Activated naive CD4-positive, alpha-beta T cell treated with anti-CD3 and anti-CD28 coated beads, Interleukin-2, amount 10 ng/mL, durations not matched to agents 7 days and 5 days (primary cell): Measurements from ENCODE around the gene GALNT12.

Experiments used
- CTCF ChIA-PET: fragments of 350-600 bp; sonication (Branson Sonifier 250); formaldehyde crosslinking; loops from one replicate; lab custom pipeline; 2021; ENCODE audit warnings: antibody characterized with exemption; lab: Charles Lee
- DNase-seq: peaks from one replicate; pipeline ENCODE4 v3.0.0-alpha.2; 2020
- H3K27ac Mint-ChIP-seq: one replicate; pipeline ENCODE4 v1.8.0; 2021; ENCODE audit warnings: mild to moderate bottlenecking, moderate library complexity, mixed read lengths
- H3K27me3 Mint-ChIP-seq: one replicate; pipeline ENCODE4 v1.8.0; 2021; ENCODE audit warnings: mild to moderate bottlenecking, mixed read lengths
- H3K36me3 Mint-ChIP-seq: one replicate; pipeline ENCODE4 v1.8.0; 2021; ENCODE audit warnings: mixed read lengths
- H3K4me1 Mint-ChIP-seq: one replicate; pipeline ENCODE4 v1.8.0; 2021; ENCODE audit warnings: mixed read lengths
- H3K4me3 Mint-ChIP-seq: one replicate; pipeline ENCODE4 v1.8.0; 2021; ENCODE audit warnings: mild to moderate bottlenecking, moderate library complexity, mixed read lengths
- H3K9me3 Mint-ChIP-seq: one replicate; pipeline ENCODE4 v1.8.0; 2021; ENCODE audit warnings: mixed read lengths

GALNT12 gene

GRCh38 chr9:98790134-98790841 is 17.2 kb upstream of the GALNT12 start:
- no peak overlapping the region for H3K27ac Mint-ChIP-seq
- no peak for DNase-seq
- CTCF ChIA-PET = interaction anchor here (1.0 to 3.7 kb wide), 3 partner anchors 14 to 254 kb away, joined by 3 to 27 read pairs (median 10); partner anchors contain the start of gene GALNT12
- no peaks in the 10 kb centered on the region for H3K9me3 Mint-ChIP-seq
- H3K4me3 Mint-ChIP-seq = no peak overlapping the region
- H3K4me1 Mint-ChIP-seq = peaks cover 18% of the 10 kb centered on the region
- H3K36me3 Mint-ChIP-seq = no peaks in the 10 kb centered on the region
- H3K27me3 Mint-ChIP-seq = no peaks in the 10 kb centered on the region

GRCh38 chr9:98790842-98791607 is 16.4 kb upstream of the GALNT12 start:
- DNase-seq = peak; percentile 68
- Mint-ChIP-seq H3K27me3 (peaks cover 3% of the 10 kb centered on the region), H3K27ac (no peak overlapping the region), H3K4me1 (peaks cover 24% of the 10 kb centered on the region), H3K4me3 (no peak overlapping the region), H3K9me3 (no peaks in the 10 kb centered on the region), H3K36me3 (no peaks in the 10 kb centered on the region)
- CTCF ChIA-PET = interaction anchor here (1.0 to 4.5 kb wide), 8 partner anchors 11 to 477 kb away, joined by 3 to 27 read pairs (median 9); partner anchors contain the start of gene GALNT12

- H3K27ac Mint-ChIP-seq = no peak overlapping the region
- peaks cover 26% of the 10 kb centered on the region for H3K4me1 Mint-ChIP-seq
- CTCF ChIA-PET = interaction anchor here (0.6 to 4.5 kb wide), 8 partner anchors 10 to 478 kb away, joined by 3 to 27 read pairs (median 9); partner anchors contain the start of gene GALNT12
- H3K9me3 Mint-ChIP-seq = no peaks in the 10 kb centered on the region
- no peaks in the 10 kb centered on the region for H3K36me3 Mint-ChIP-seq
- DNase-seq = no peak
- H3K4me3 Mint-ChIP-seq = no peak overlapping the region
- peaks cover 3% of the 10 kb centered on the region for H3K27me3 Mint-ChIP-seq
Measured at GRCh38 chr9:98791608-98792490, 15.6 kb upstream of the GALNT12 start.

GRCh38 chr9:98793031-98793430 is 14.4 kb upstream of the GALNT12 start:
- H3K4me1 Mint-ChIP-seq = peaks cover 34% of the 10 kb centered on the region
- DNase-seq = no peak
- CTCF ChIA-PET = interaction anchor here (2.2 to 4.5 kb wide), 5 partner anchors 9 to 477 kb away, joined by 8 to 27 read pairs (median 10); partner anchors contain the start of gene GALNT12
- H3K36me3 Mint-ChIP-seq = peaks cover under 1% of the 10 kb centered on the region
- no peak overlapping the region for H3K27ac Mint-ChIP-seq
- H3K4me3 Mint-ChIP-seq = no peak overlapping the region
- H3K9me3 Mint-ChIP-seq = peaks cover 4% of the 10 kb centered on the region
- H3K27me3 Mint-ChIP-seq = peaks cover 8% of the 10 kb centered on the region

- Mint-ChIP-seq H3K4me3 (peak overlapping the region; percentile 59), H3K4me1 (peaks cover 34% of the 10 kb centered on the region), H3K9me3 (peaks cover 14% of the 10 kb centered on the region), H3K36me3 (peaks cover 6% of the 10 kb centered on the region), H3K27ac (no peak overlapping the region), H3K27me3 (peaks cover 19% of the 10 kb centered on the region)
- CTCF ChIA-PET = interaction anchor here (0.7 to 4.5 kb wide), 4 partner anchors 10 to 258 kb away, joined by 3 to 22 read pairs (median 4); no protein-coding TSS in a partner anchor
- no peak for DNase-seq
Measured at GRCh38 chr9:98794802-98795201, 12.7 kb upstream of the GALNT12 start.

GRCh38 chr9:98795295-98795955 is 12.0 kb upstream of the GALNT12 start:
- Mint-ChIP-seq H3K27me3 (peaks cover 23% of the 10 kb centered on the region), H3K4me3 (peak overlapping the region; percentile 59), H3K36me3 (peaks cover 6% of the 10 kb centered on the region), H3K27ac (no peak overlapping the region), H3K4me1 (peaks cover 34% of the 10 kb centered on the region), H3K9me3 (peaks cover 14% of the 10 kb centered on the region)
- DNase-seq = no peak
- CTCF ChIA-PET = interaction anchor here (0.7 to 4.5 kb wide), 5 partner anchors 10 to 259 kb away, joined by 3 to 22 read pairs (median 4); no protein-coding TSS in a partner anchor

- no peak overlapping the region for H3K27ac Mint-ChIP-seq
- peaks cover 32% of the 10 kb centered on the region for H3K4me1 Mint-ChIP-seq
- DNase-seq = peak; percentile 34
- peaks cover 14% of the 10 kb centered on the region for H3K9me3 Mint-ChIP-seq
- CTCF ChIA-PET = interaction anchor here (1.4 to 2.1 kb wide), 2 partner anchors 11 to 12 kb away, joined by 3 to 10 read pairs; no protein-coding TSS in a partner anchor
- H3K27me3 Mint-ChIP-seq = peaks cover 23% of the 10 kb centered on the region
- peak overlapping the region; percentile 59 for H3K4me3 Mint-ChIP-seq
- H3K36me3 Mint-ChIP-seq = peaks cover 6% of the 10 kb centered on the region
Measured at GRCh38 chr9:98795970-98796363, 11.5 kb upstream of the GALNT12 start.

- no peak within 1 kb of the TSS for H3K27ac Mint-ChIP-seq
- CTCF ChIA-PET = interaction anchor here (0.7 to 2.1 kb wide), 4 partner anchors 10 to 51 kb away, joined by 3 to 10 read pairs (median 4); no protein-coding TSS in a partner anchor
Measured at GRCh38 chr9:98796364-98797101, 10.9 kb upstream of the GALNT12 start, which contains the start of gene ANKS6. TSS of gene ANKS6 (minus strand) at chr9:98796555. CDS start at chr9:98796491, 64 bp downstream.

GRCh38 chr9:98797491-98797890 is 10.0 kb upstream of the GALNT12 start:
- peaks cover 6% of the 10 kb centered on the region for H3K36me3 Mint-ChIP-seq
- H3K27me3 Mint-ChIP-seq = peaks cover 35% of the 10 kb centered on the region
- peaks cover 25% of the 10 kb centered on the region for H3K4me1 Mint-ChIP-seq
- peaks cover 14% of the 10 kb centered on the region for H3K9me3 Mint-ChIP-seq
- no peak overlapping the region for H3K27ac Mint-ChIP-seq
- H3K4me3 Mint-ChIP-seq = peak overlapping the region; percentile 80
- CTCF ChIA-PET = interaction anchor here (0.7 to 2.1 kb wide), 3 partner anchors 9 to 50 kb away, joined by 3 to 10 read pairs (median 5); no protein-coding TSS in a partner anchor
- no peak for DNase-seq

More at GRCh38 chr9:98796364-98797101, 10.9 kb upstream of the GALNT12 start, which contains the start of gene ANKS6:
- Mint-ChIP-seq H3K27me3 (peaks cover 25% of the 10 kb centered on the region), H3K4me3 (peak within 1 kb of the TSS; percentile 80), H3K36me3 (peaks cover 6% of the 10 kb centered on the region), H3K4me1 (peaks cover 29% of the 10 kb centered on the region), H3K9me3 (peaks cover 14% of the 10 kb centered on the region)
- DNase-seq = peak; percentile 84

- H3K4me1 Mint-ChIP-seq = peaks cover 25% of the 10 kb centered on the region
- peaks cover 6% of the 10 kb centered on the region for H3K36me3 Mint-ChIP-seq
- peaks cover 14% of the 10 kb centered on the region for H3K9me3 Mint-ChIP-seq
- DNase-seq = no peak
- H3K4me3 Mint-ChIP-seq = no peak overlapping the region
- H3K27me3 Mint-ChIP-seq = peaks cover 40% of the 10 kb centered on the region
- CTCF ChIA-PET = interaction anchor here (1.1 to 2.1 kb wide), 2 partner anchors 8 to 13 kb away, joined by 3 to 10 read pairs; no protein-coding TSS in a partner anchor
- no peak overlapping the region for H3K27ac Mint-ChIP-seq
Measured at GRCh38 chr9:98798254-98798653, 9.2 kb upstream of the GALNT12 start.

- CTCF ChIA-PET = interaction anchor here (1.0 to 1.9 kb wide), 2 partner anchors 9 to 22 kb away, joined by 3 to 8 read pairs; no protein-coding TSS in a partner anchor
- no peak for DNase-seq
- no peak overlapping the region for H3K27ac Mint-ChIP-seq
- peaks cover 14% of the 10 kb centered on the region for H3K9me3 Mint-ChIP-seq
- peaks cover 14% of the 10 kb centered on the region for H3K4me1 Mint-ChIP-seq
- peaks cover 56% of the 10 kb centered on the region for H3K27me3 Mint-ChIP-seq
- no peak overlapping the region for H3K4me3 Mint-ChIP-seq
- H3K36me3 Mint-ChIP-seq = peaks cover 6% of the 10 kb centered on the region
Measured at GRCh38 chr9:98801561-98801960, 5.9 kb upstream of the GALNT12 start.

GRCh38 chr9:98801969-98802371 is 5.5 kb upstream of the GALNT12 start:
- no peak overlapping the region for H3K27ac Mint-ChIP-seq
- H3K4me3 Mint-ChIP-seq = no peak overlapping the region
- peaks cover 59% of the 10 kb centered on the region for H3K27me3 Mint-ChIP-seq
- no peak for DNase-seq
- peaks cover 6% of the 10 kb centered on the region for H3K36me3 Mint-ChIP-seq
- H3K4me1 Mint-ChIP-seq = peaks cover 11% of the 10 kb centered on the region
- CTCF ChIA-PET = interaction anchor here (1.0 to 1.9 kb wide), 3 partner anchors 9 to 196 kb away, joined by 3 to 8 read pairs (median 4); no protein-coding TSS in a partner anchor
- H3K9me3 Mint-ChIP-seq = peaks cover 14% of the 10 kb centered on the region
